SK-N-SH (cell line): Measurements from ENCODE around the gene IKBKE. TPM values are rescaled to one million over a fixed set of nuclear protein-coding genes. Genes with fewer than 3 reads are reported as not detected.

ENCODE experiments used
- CTCF ChIA-PET: fragments of 300-600, 350-600 bp; formaldehyde crosslinking; extraction: SDS; loops from one replicate; lab custom pipeline; 2021; lab: Yijun Ruan, JAX
- POLR2A ChIA-PET: fragments of 350-600 bp; sonication (Branson Sonifier 250); formaldehyde crosslinking; extraction: SDS; loops from one replicate; lab custom pipeline; 2020; ENCODE audit warnings: antibody characterized with exemption, inconsistent platforms; lab: Yijun Ruan, JAX
- DNase-seq: peaks from one replicate; pipeline ENCODE4 v3.0.0; 2012
- H2AFZ ChIP-seq: fragments of 200-600 bp; sonication (generic); 2 replicates; pipeline ENCODE4 v1.8.1; 2016; ENCODE audit warnings: antibody characterized with exemption, mild to moderate bottlenecking, low read depth
- H3F3A ChIP-seq: fragments of 200-600 bp; sonication (generic); replicated peaks from 2 replicates; pipeline ENCODE3; 2016; ENCODE audit warnings: antibody characterized with exemption, mild to moderate bottlenecking; ENCODE audit not compliant: insufficient read depth
- H3K27ac ChIP-seq, 2 experiments: fragments of 200-500 bp in 1 of 2; fragments of 200-600 bp in 1 of 2; sonication (Bioruptor generic) in 1 of 2; sonication (generic), shearing (Covaris generic) in 1 of 2; 2 replicates each; pipeline versions ENCODE4 v1.5.1 to v1.6.1; 2014 to 2016; ENCODE audit warnings: low read depth in 2 of 2, inconsistent platforms in 1 of 2, low read length in 1 of 2, mild to moderate bottlenecking in 1 of 2, mixed read lengths in 1 of 2
- H3K27me3 ChIP-seq: fragments of 200-600 bp; sonication (generic), shearing (Covaris generic); 2 replicates; pipeline ENCODE4 v1.6.1; 2016; ENCODE audit warnings: mixed run types; ENCODE audit not compliant: insufficient read depth
- H3K36me3 ChIP-seq, 2 experiments: fragments of 200-500 bp in 1 of 2; fragments of 200-600 bp in 1 of 2; sonication (Bioruptor generic) in 1 of 2; sonication (generic) in 1 of 2; replicated peaks in 1 of 2; 2 replicates each; pipeline versions ENCODE3 to v1.5.1; 2014 to 2016; ENCODE audit warnings: low read length in 1 of 2, mild to moderate bottlenecking in 1 of 2; ENCODE audit not compliant: insufficient read depth in 2 of 2, control insufficient read depth in 1 of 2
- H3K4me1 ChIP-seq, 2 experiments: fragments of 200-500 bp in 1 of 2; fragments of 200-600 bp in 1 of 2; sonication (Bioruptor generic) in 1 of 2; sonication (generic), shearing (Covaris generic) in 1 of 2; 2 replicates each; pipeline versions ENCODE4 v1.5.1 to v1.6.1; 2014 to 2016; ENCODE audit warnings: low read depth in 1 of 2, low read length in 1 of 2, mixed run types in 1 of 2; ENCODE audit not compliant: insufficient read depth in 2 of 2, control insufficient read depth in 1 of 2
- H3K4me2 ChIP-seq: fragments of 200-600 bp; sonication (generic), shearing (Covaris generic); 2 replicates; pipeline ENCODE4 v1.6.1; 2017; ENCODE audit warnings: mixed run types
- H3K4me3 ChIP-seq, 2 experiments: fragments of 200-500 bp in 1 of 2; fragments of 200-600 bp in 1 of 2; sonication (Bioruptor generic) in 1 of 2; sonication (generic), shearing (Covaris generic) in 1 of 2; 2 replicates each; pipeline versions ENCODE4 v1.5.1 to v1.8.1; 2014 to 2016; ENCODE audit warnings: low read depth in 2 of 2, inconsistent platforms in 1 of 2, low read length in 1 of 2, mild to moderate bottlenecking in 1 of 2, mixed read lengths in 1 of 2, moderate library complexity in 1 of 2
- H3K79me2 ChIP-seq: fragments of 200-600 bp; sonication (generic); 2 replicates; pipeline ENCODE4 v1.8.1; 2017; ENCODE audit warnings: mild to moderate bottlenecking; ENCODE audit not compliant: insufficient read depth
- H3K9ac ChIP-seq: fragments of 200-600 bp; sonication (generic); 2 replicates; pipeline ENCODE4 v1.6.1; 2017; ENCODE audit warnings: mixed run types
- H3K9me2 ChIP-seq: fragments of 200-600 bp; sonication (generic); 2 replicates; pipeline ENCODE4 v1.6.1; 2017; ENCODE audit warnings: mixed run types
- H3K9me3 ChIP-seq: fragments of 200-600 bp; sonication (generic); 2 replicates; pipeline ENCODE4 v1.6.1; 2017; ENCODE audit warnings: mixed run types, mild to moderate bottlenecking, moderate library complexity
- H4K20me1 ChIP-seq: fragments of 200-600 bp; sonication (generic); 2 replicates; pipeline ENCODE4 v1.6.1; 2017; ENCODE audit warnings: mild to moderate bottlenecking, mixed run types; ENCODE audit not compliant: insufficient read depth
- CHD2 ChIP-seq: fragments of 150-350 bp; IDR thresholded peaks from 2 replicates; pipeline ENCODE4 v1.6.1; 2018; ENCODE audit warnings: low read length; ENCODE audit not compliant: partially characterized antibody
- EP300 ChIP-seq, 2 experiments: IDR thresholded peaks; 2 replicates each; pipeline versions ENCODE4 v1.4.0 to v1.6.1; 2012; ENCODE audit warnings: borderline replicate concordance in 1 of 2, low read depth in 1 of 2, low read length in 1 of 2
- FOXJ3 ChIP-seq: sonication (generic); formaldehyde crosslinking; IDR thresholded peaks from 2 replicates; pipeline ENCODE4 v1.5.1; 2020; ENCODE audit warnings: mild to moderate bottlenecking, missing genetic modification reagents
- FOXM1 ChIP-seq: IDR thresholded peaks from 2 replicates; pipeline ENCODE4 v1.4.0; 2012; ENCODE audit warnings: low read depth, mild to moderate bottlenecking
- GABPA ChIP-seq: IDR thresholded peaks from 2 replicates; pipeline ENCODE4 v1.4.0; 2012; ENCODE audit warnings: low read depth, mild to moderate bottlenecking
- MEF2A ChIP-seq: IDR thresholded peaks from 2 replicates; pipeline ENCODE4 v1.4.0; 2012; ENCODE audit warnings: low read depth, borderline replicate concordance
- MXI1 ChIP-seq: IDR thresholded peaks from 2 replicates; pipeline ENCODE4 v1.6.1; 2012; ENCODE audit warnings: mild to moderate bottlenecking, low read depth, low read length, improper control_type of control experiment
- NRF1 ChIP-seq: IDR thresholded peaks from 2 replicates; pipeline ENCODE4 v1.6.1; 2012; ENCODE audit warnings: low read depth, mild to moderate bottlenecking, low read length
- POLR2AphosphoS5 ChIP-seq: IDR thresholded peaks from 2 replicates; pipeline ENCODE4 v1.6.1; 2012; ENCODE audit warnings: low read depth, low read length
- RCOR1 ChIP-seq: fragments of 150-350 bp; IDR thresholded peaks from 2 replicates; pipeline ENCODE4 v1.6.1; 2017; ENCODE audit warnings: antibody characterized with exemption, low read length
- RXRA ChIP-seq: IDR thresholded peaks from 2 replicates; pipeline ENCODE4 v1.4.0; 2012; ENCODE audit warnings: low read depth, mild to moderate bottlenecking, borderline replicate concordance
- SMC3 ChIP-seq: IDR thresholded peaks from 2 replicates; pipeline ENCODE4 v1.6.1; 2012; ENCODE audit warnings: low read depth, low read length, improper control_type of control experiment
- TAF1 ChIP-seq: IDR thresholded peaks from 2 replicates; pipeline ENCODE4 v1.6.1; 2012; ENCODE audit warnings: low read depth, mild to moderate bottlenecking, low read length, moderate library complexity, borderline replicate concordance
- TCF12 ChIP-seq: IDR thresholded peaks from 2 replicates; pipeline ENCODE4 v1.4.0; 2012
- TEAD4 ChIP-seq: IDR thresholded peaks from 2 replicates; pipeline ENCODE4 v1.4.0; 2012; ENCODE audit warnings: mild to moderate bottlenecking, borderline replicate concordance; ENCODE audit not compliant: insufficient read depth
- YY1 ChIP-seq: IDR thresholded peaks from 2 replicates; pipeline ENCODE4 v1.4.0; 2012; ENCODE audit warnings: low read depth, mild to moderate bottlenecking
- WGBS: methylation state at CpG from one replicate; pipeline ENCODE4 v1.1.6; 2017; ENCODE audit warnings: low lambda C conversion rate; 5-methylcytosine and 5-hydroxymethylcytosine counted together
- polyA plus RNA-seq, 3 experiments: library from polyadenylated mRNA; depleted of rRNA; stranded (reverse); fragments of >200 nt; gene quantifications; 2 replicates each; pipeline ENCODE4 v1.2.3, GENCODE V29; 2012
- TF ChIP-seq, protein P1 (sequence below): IDR thresholded peaks from 2 replicates; pipeline ENCODE4 v1.4.0; 2012; ENCODE audit warnings: low read depth, borderline replicate concordance
- TF ChIP-seq, protein P2 (sequence below): IDR thresholded peaks from 2 replicates; pipeline ENCODE4; 2012
- TF ChIP-seq, protein P3 (sequence below): fragments of 150-350 bp; IDR thresholded peaks from 2 replicates; pipeline ENCODE4 v1.6.1; 2017; ENCODE audit warnings: antibody characterized with exemption, low read length, low read depth, borderline replicate concordance
- TF ChIP-seq, protein P4 (sequence below): IDR thresholded peaks from 2 replicates; pipeline ENCODE4 v1.4.0; 2012; ENCODE audit warnings: low read depth, borderline replicate concordance
- TF ChIP-seq, protein P5 (sequence below): fragments of 200-600 bp; sonication (generic); IDR thresholded peaks from 2 replicates; pipeline ENCODE4 v1.6.1; 2017; ENCODE audit warnings: antibody characterized with exemption, mild to moderate bottlenecking, moderate library complexity

Gene IKBKE
- polyA plus RNA-seq, 1 of the 3 experiments (the other 2 are of a cell fraction): 14.5 TPM

DNA sequence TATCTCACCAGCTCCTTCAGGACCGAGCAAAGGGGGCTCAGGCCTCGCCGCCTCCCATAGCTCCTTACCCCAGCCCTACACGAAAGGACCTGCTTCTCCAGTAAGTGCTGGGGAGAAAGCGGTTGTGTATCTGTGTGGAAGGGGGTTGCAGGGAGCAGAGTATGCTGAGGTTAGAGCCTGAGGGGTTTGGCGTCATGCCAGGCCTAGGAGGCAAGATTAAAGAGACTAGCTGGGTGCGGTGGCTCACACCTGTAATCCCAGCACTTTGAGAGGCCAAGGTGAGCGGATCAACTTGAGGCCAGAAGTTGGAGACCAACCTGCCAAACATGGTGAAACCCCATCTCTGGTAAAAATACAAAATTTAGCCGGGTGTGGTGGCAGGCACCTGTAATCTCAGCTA lies 23.0 kb downstream of the IKBKE start (continued):
- TF ChIP-seq, protein P1, sequence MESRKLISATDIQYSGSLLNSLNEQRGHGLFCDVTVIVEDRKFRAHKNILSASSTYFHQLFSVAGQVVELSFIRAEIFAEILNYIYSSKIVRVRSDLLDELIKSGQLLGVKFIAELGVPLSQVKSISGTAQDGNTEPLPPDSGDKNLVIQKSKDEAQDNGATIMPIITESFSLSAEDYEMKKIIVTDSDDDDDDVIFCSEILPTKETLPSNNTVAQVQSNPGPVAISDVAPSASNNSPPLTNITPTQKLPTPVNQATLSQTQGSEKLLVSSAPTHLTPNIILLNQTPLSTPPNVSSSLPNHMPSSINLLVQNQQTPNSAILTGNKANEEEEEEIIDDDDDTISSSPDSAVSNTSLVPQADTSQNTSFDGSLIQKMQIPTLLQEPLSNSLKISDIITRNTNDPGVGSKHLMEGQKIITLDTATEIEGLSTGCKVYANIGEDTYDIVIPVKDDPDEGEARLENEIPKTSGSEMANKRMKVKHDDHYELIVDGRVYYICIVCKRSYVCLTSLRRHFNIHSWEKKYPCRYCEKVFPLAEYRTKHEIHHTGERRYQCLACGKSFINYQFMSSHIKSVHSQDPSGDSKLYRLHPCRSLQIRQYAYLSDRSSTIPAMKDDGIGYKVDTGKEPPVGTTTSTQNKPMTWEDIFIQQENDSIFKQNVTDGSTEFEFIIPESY: no peak
- TF ChIP-seq TCF12 (no peak), EP300 (IDR thresholded peaks at IDR 0.05; ENCODE audit: borderline replicate concordance in 1 of 2, low read depth in 1 of 2, low read length in 1 of 2) (no peak), FOXJ3 (CRISPR knock-in tag) (no peak), SMC3 (no peak)

DNA sequence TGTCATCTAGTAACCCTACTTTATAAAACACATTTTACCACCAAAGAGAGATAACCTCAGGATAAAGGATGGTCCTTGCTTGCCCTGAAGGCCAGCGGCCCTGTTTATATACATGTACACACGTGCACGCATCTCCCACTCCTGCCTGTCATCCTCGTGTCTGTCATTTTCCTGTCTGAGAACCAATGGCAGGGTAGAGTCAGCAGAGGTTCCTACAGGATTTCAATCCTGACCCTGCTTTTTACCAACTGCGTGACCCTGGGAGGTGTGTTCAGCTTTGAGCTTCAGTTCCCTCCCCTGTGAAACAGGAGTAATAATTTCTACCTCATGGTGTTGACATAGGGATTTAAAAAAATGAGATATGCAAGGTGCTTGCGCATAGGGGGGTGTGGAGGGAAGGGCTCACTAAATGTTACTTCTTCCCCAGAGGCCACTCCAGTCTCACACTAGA lies 24.8 kb downstream of the IKBKE start:
- WGBS: 89% methylated on average over 6 of the region's 6 CpGs
- TF ChIP-seq NRF1: no peak
- TF ChIP-seq YY1: no peak
- TF ChIP-seq TCF12: no peak
- no peak for TF ChIP-seq EP300 (IDR thresholded peaks at IDR 0.05; ENCODE audit: borderline replicate concordance in 1 of 2, low read depth in 1 of 2, low read length in 1 of 2)
- TF ChIP-seq, protein P2, sequence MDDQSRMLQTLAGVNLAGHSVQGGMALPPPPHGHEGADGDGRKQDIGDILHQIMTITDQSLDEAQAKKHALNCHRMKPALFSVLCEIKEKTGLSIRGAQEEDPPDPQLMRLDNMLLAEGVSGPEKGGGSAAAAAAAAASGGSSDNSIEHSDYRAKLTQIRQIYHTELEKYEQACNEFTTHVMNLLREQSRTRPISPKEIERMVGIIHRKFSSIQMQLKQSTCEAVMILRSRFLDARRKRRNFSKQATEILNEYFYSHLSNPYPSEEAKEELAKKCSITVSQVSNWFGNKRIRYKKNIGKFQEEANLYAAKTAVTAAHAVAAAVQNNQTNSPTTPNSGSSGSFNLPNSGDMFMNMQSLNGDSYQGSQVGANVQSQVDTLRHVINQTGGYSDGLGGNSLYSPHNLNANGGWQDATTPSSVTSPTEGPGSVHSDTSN: no peak
- TF ChIP-seq MEF2A: no peak
- no peak for TF ChIP-seq SMC3
- TF ChIP-seq RCOR1: no peak
- TF ChIP-seq GABPA: no peak
- TF ChIP-seq TEAD4: no peak
- no peak for TF ChIP-seq CHD2
- TF ChIP-seq, protein P3, sequence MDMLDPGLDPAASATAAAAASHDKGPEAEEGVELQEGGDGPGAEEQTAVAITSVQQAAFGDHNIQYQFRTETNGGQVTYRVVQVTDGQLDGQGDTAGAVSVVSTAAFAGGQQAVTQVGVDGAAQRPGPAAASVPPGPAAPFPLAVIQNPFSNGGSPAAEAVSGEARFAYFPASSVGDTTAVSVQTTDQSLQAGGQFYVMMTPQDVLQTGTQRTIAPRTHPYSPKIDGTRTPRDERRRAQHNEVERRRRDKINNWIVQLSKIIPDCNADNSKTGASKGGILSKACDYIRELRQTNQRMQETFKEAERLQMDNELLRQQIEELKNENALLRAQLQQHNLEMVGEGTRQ: no peak
- TF ChIP-seq POLR2AphosphoS5: no peak
- no peak for TF ChIP-seq TAF1
- TF ChIP-seq FOXM1: no peak
- TF ChIP-seq, protein P4, sequence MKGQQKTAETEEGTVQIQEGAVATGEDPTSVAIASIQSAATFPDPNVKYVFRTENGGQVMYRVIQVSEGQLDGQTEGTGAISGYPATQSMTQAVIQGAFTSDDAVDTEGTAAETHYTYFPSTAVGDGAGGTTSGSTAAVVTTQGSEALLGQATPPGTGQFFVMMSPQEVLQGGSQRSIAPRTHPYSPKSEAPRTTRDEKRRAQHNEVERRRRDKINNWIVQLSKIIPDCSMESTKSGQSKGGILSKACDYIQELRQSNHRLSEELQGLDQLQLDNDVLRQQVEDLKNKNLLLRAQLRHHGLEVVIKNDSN: no peak
- TF ChIP-seq, protein P5, sequence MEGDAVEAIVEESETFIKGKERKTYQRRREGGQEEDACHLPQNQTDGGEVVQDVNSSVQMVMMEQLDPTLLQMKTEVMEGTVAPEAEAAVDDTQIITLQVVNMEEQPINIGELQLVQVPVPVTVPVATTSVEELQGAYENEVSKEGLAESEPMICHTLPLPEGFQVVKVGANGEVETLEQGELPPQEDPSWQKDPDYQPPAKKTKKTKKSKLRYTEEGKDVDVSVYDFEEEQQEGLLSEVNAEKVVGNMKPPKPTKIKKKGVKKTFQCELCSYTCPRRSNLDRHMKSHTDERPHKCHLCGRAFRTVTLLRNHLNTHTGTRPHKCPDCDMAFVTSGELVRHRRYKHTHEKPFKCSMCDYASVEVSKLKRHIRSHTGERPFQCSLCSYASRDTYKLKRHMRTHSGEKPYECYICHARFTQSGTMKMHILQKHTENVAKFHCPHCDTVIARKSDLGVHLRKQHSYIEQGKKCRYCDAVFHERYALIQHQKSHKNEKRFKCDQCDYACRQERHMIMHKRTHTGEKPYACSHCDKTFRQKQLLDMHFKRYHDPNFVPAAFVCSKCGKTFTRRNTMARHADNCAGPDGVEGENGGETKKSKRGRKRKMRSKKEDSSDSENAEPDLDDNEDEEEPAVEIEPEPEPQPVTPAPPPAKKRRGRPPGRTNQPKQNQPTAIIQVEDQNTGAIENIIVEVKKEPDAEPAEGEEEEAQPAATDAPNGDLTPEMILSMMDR: no peak
- no peak for TF ChIP-seq MXI1
- no peak for TF ChIP-seq RXRA
- POLR2A ChIA-PET: no interaction called here

More for the DNA sequence above, 24.8 kb downstream of the IKBKE start:
- Histone ChIP-seq H3K27me3 (no peaks in the 10 kb centered on the region), H2AFZ (no peak overlapping the region), H3K4me1 (peaks cover 13 to 28% of the 10 kb centered on the region in 2 experiments; a peak in 2 of 4 replicates), H4K20me1 (no peaks in the 10 kb centered on the region), H3K9ac (no peak overlapping the region), H3K36me3 (peaks cover 0 to 12% of the 10 kb centered on the region in 2 experiments), H3K9me3 (no peaks in the 10 kb centered on the region), H3K9me2 (no peaks in the 10 kb centered on the region), H3K4me3 (no peak overlapping the region), H3K4me2 (peak overlapping the region; percentile 35; the same call in 1 of the 2 replicates), H3F3A (no peaks in the 10 kb centered on the region), H3K79me2 (no peaks in the 10 kb centered on the region), H3K27ac (peak overlapping the region; percentile 23 to 35; a peak in 2 of 4 replicates)
- no peak for DNase-seq
- CTCF ChIA-PET: interaction anchor here (0.7 to 4.2 kb wide), 6 partner anchors 9 to 169 kb away, joined by 3 to 20 read pairs (median 12); no protein-coding TSS in a partner anchor
